Cardiac fibroblast (primary cell): Measurements from ENCODE around the gene AVL9.
A peak's percentile ranks its signal among the peaks of the same experiment; 100 is the strongest.
"Not testable (repeated sequence)": the region's sequence is repeated elsewhere in the genome, so short reads cannot be mapped to it uniquely, and the experiment has no call there.

Source experiments
- DNase-seq, 2 donors: peaks; one replicate each; pipeline versions ENCODE4 v3.0.0 to v3.0.0-alpha.2; 2010; ENCODE audit warnings: low read depth in 2 of 2
- H3K4me3 ChIP-seq, 2 donors: replicated peaks in 1 of 2; 1 replicate in 1 of 2; 2 replicates in 1 of 2; pipeline ENCODE4 v1.5.1; 2011; ENCODE audit warnings: low read depth in 2 of 2, low read length in 2 of 2, mild to moderate bottlenecking in 2 of 2, moderate library complexity in 1 of 2
- CTCF ChIP-seq: IDR thresholded peaks from one replicate; pipeline ENCODE4 v1.5.1; 2011; ENCODE audit warnings: low read depth, mild to moderate bottlenecking, low read length, inconsistent platforms

AVL9 gene

GRCh38 chr7:32594965-32595490 lies 99.7 kb downstream of the AVL9 start:
- peak in 1 of 2 donors; percentile 41 for DNase-seq
- no peak for TF ChIP-seq CTCF
- no peak overlapping the region for H3K4me3 ChIP-seq

- not testable (repeated sequence) for DNase-seq, H3K4me3 ChIP-seq
These were observed 105.9 kb downstream of the AVL9 start for GRCh38 chr7:32601196-32601595.

GRCh38 chr7:32602470-32602869 lies 107.2 kb downstream of the AVL9 start:
- DNase-seq = no peak
- no peak for TF ChIP-seq CTCF
- no peak overlapping the region for H3K4me3 ChIP-seq

- H3K4me3 ChIP-seq, DNase-seq: not testable (repeated sequence)
These were observed 108.2 kb downstream of the AVL9 start for GRCh38 chr7:32603492-32603891.

GRCh38 chr7:32604047-32604446 lies 108.8 kb downstream of the AVL9 start:
- DNase-seq, H3K4me3 ChIP-seq: not testable (repeated sequence)

- TF ChIP-seq CTCF = no peak
- no peak for DNase-seq
These were observed 109.7 kb downstream of the AVL9 start for GRCh38 chr7:32605032-32605431.

GRCh38 chr7:32609463-32609862 lies 114.2 kb downstream of the AVL9 start:
- no peak overlapping the region for H3K4me3 ChIP-seq
- no peak for TF ChIP-seq CTCF
- DNase-seq = no peak

More at GRCh38 chr7:32605032-32605431, 109.7 kb downstream of the AVL9 start:
- H3K4me3 ChIP-seq = no peak overlapping the region

- TF ChIP-seq CTCF = no peak
- H3K4me3 ChIP-seq = no peak overlapping the region
- peak; percentile 44 to 50 for DNase-seq
These were observed 116.2 kb downstream of the AVL9 start for GRCh38 chr7:32611201-32612099.
